NOMO-1 treated with dmso at 0.1 percent for 144 hours (cell line): ENCODE data around the gene PROSER2.
A peak's percentile ranks its signal among the peaks of the same experiment; 100 is the strongest.

Experiments used
- DNase-seq: peaks from one replicate; lab custom pipeline; 2025; ENCODE audit not compliant: unreplicated experiment; lab: John Stamatoyannopoulos, UW

PROSER2 gene

GRCh38 chr10:11823122-11823988, at the start of gene PROSER2:
Gene PROSER2, plus strand, starts transcription at chr10:11823356. Its CDS starts 28,722 bp downstream, at chr10:11852078.
- peak; percentile 59 for DNase-seq

- no peak for DNase-seq
These were observed 49.3 kb upstream of the PROSER2 start for GRCh38 chr10:11773761-11774441.

- no peak for DNase-seq
These were observed 47.7 kb upstream of the PROSER2 start for GRCh38 chr10:11775412-11775811.

- DNase-seq: no peak
These were observed 47.1 kb upstream of the PROSER2 start for GRCh38 chr10:11776080-11776479.

GRCh38 chr10:11781114-11781513, 42.0 kb upstream of the PROSER2 start:
- DNase-seq: no peak

- DNase-seq: peak; percentile 14
These were observed 40.2 kb upstream of the PROSER2 start for GRCh38 chr10:11782793-11783557.

GRCh38 chr10:11783558-11783865, 39.6 kb upstream of the PROSER2 start:
- DNase-seq: no peak

GRCh38 chr10:11787374-11787773, 35.8 kb upstream of the PROSER2 start:
- DNase-seq: no peak

GRCh38 chr10:11787846-11788245, 35.3 kb upstream of the PROSER2 start:
- no peak for DNase-seq

- no peak for DNase-seq
These were observed 33.9 kb upstream of the PROSER2 start for GRCh38 chr10:11789306-11789705.

- DNase-seq: no peak
These were observed 33.2 kb upstream of the PROSER2 start for GRCh38 chr10:11789956-11790355.

- DNase-seq: no peak
These were observed 29.2 kb upstream of the PROSER2 start for GRCh38 chr10:11793762-11794479.

- DNase-seq: no peak
These were observed 28.6 kb upstream of the PROSER2 start for GRCh38 chr10:11794566-11794965.

GRCh38 chr10:11795101-11795920, 27.8 kb upstream of the PROSER2 start:
- DNase-seq: no peak

GRCh38 chr10:11796474-11796873, 26.7 kb upstream of the PROSER2 start:
- DNase-seq: no peak

GRCh38 chr10:11797281-11797680, 25.9 kb upstream of the PROSER2 start:
- DNase-seq: no peak

- DNase-seq: no peak
These were observed 25.1 kb upstream of the PROSER2 start for GRCh38 chr10:11797847-11798633.

- DNase-seq: peak; percentile 19
These were observed 24.1 kb upstream of the PROSER2 start for GRCh38 chr10:11798845-11799735.

GRCh38 chr10:11799736-11800080, 23.4 kb upstream of the PROSER2 start:
- DNase-seq: no peak
